ENCODE data around the gene TSPAN9.

DNA sequence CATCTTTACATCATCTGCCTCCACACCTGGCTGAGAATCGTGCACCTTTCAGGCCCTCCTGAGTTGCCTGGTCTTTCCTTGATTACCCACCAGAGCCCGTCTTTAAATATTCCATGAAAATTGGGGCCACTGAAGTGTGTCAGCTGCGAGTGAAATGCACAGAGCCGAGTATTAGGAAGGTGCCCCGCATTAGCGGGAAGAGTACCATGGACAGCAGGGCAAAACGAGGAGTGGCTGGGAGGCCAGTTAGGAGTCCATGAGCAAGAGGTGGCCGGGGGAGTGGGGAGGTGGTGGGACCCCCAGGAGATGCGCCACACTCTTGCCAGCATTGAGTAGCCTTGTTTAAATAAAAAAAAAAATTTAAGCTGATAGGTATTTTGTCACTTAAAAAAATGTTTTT is 99.6 kb downstream of the TSPAN9 start:
- TF ChIP-seq, protein P1, sequence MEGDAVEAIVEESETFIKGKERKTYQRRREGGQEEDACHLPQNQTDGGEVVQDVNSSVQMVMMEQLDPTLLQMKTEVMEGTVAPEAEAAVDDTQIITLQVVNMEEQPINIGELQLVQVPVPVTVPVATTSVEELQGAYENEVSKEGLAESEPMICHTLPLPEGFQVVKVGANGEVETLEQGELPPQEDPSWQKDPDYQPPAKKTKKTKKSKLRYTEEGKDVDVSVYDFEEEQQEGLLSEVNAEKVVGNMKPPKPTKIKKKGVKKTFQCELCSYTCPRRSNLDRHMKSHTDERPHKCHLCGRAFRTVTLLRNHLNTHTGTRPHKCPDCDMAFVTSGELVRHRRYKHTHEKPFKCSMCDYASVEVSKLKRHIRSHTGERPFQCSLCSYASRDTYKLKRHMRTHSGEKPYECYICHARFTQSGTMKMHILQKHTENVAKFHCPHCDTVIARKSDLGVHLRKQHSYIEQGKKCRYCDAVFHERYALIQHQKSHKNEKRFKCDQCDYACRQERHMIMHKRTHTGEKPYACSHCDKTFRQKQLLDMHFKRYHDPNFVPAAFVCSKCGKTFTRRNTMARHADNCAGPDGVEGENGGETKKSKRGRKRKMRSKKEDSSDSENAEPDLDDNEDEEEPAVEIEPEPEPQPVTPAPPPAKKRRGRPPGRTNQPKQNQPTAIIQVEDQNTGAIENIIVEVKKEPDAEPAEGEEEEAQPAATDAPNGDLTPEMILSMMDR (IDR thresholded peaks at IDR 0.05) = no peak
- no peak for TF ChIP-seq EP300 (IDR thresholded peaks at IDR 0.05)
